Heart left ventricle (tissue), 13 donors: ENCODE measurements around the gene SYNPO.

ENCODE experiments used
- POLR2A ChIP-seq, 2 donors: fragments of 450-650 bp; IDR thresholded peaks; one replicate each; pipeline ENCODE4 v1.6.1; 2017; ENCODE audit warnings: antibody characterized with exemption in 2 of 2, mild to moderate bottlenecking in 2 of 2, moderate library complexity in 2 of 2
- TF ChIP-seq, protein P1 (sequence below), 12 donors: fragments of 200-600 bp; sonication (generic) in 4 of 12; IDR thresholded peaks; one replicate each; pipeline versions ENCODE4 v1.5.0 to v1.8.0; 2018 to 2022; ENCODE audit warnings: antibody characterized with exemption in 12 of 12, mild to moderate bottlenecking in 5 of 12
- donor health status: ischemic (EF 13 %, LVEDD 7.1; RV severe dilation, severe dysfunction).
- donor health status: DM: no; HTN: yes; CAD: no.
- donor health status: DM: no; HTN: no; CAD: no.
- donor health status: ischemic (EF 25% LVEDD 6.9; RV normal size, moderate dysfunction).
- donor health status: ischemic (EF 25% LVEDD 5.7; RV mildly dilated, moderate dysfunction).
- donor health status: ischemic (EF 35%, LVEDD 5.7; RV mildly dilated, moderate dysfunction).
- donor health status: nonischemic (EF 11% LVEDD 7.7; RV severe dilation, severe dysfunction).
- donor health status: DM: yes; HTN: yes; CAD: no.
- donor health status: PGD.
- donor health status: ischemic (EF 29% LVEDD 5.4; RV normal size, mild dysfunction).
- donor health status: nonischemic (EF 23%, LVEDD 6.1; RV moderate dilation, normal function).

DNA sequence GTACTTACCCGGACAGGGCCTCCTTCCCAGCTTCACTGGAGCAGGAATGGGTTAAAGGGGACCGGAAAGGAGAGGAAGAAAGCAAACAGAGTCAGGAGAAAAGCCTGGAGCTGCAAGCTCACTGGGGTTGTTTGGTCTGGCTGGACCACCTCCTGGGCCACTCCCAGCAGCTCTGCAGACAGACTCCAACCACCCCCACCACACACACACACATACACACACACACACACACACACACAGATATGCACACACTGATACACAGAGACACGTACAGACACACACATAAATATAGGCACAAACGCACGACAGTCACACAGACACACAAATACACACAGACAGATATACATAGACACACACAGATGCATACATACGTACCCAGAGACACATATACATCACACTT, 34.9 kb upstream of the SYNPO start:
- no peak for TF ChIP-seq POLR2A (IDR thresholded peaks at IDR 0.05)
- TF ChIP-seq, protein P1, sequence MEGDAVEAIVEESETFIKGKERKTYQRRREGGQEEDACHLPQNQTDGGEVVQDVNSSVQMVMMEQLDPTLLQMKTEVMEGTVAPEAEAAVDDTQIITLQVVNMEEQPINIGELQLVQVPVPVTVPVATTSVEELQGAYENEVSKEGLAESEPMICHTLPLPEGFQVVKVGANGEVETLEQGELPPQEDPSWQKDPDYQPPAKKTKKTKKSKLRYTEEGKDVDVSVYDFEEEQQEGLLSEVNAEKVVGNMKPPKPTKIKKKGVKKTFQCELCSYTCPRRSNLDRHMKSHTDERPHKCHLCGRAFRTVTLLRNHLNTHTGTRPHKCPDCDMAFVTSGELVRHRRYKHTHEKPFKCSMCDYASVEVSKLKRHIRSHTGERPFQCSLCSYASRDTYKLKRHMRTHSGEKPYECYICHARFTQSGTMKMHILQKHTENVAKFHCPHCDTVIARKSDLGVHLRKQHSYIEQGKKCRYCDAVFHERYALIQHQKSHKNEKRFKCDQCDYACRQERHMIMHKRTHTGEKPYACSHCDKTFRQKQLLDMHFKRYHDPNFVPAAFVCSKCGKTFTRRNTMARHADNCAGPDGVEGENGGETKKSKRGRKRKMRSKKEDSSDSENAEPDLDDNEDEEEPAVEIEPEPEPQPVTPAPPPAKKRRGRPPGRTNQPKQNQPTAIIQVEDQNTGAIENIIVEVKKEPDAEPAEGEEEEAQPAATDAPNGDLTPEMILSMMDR (IDR thresholded peaks at IDR 0.05): no peak
